Articular chondrocyte of knee joint (primary cell): Measurements from ENCODE around the gene SECISBP2. TPM values are rescaled to one million over a fixed set of nuclear protein-coding genes. Genes with fewer than 3 reads are reported as not detected.

Experiments used
- small RNA-seq: library from RNA; depleted of rRNA; stranded (forward); fragments of <200 nt; gene quantifications from one replicate; pipeline ENCODE3, GENCODE V24; 2012
- total RNA-seq: library from RNA; depleted of rRNA; stranded (reverse); fragments of >200 nt; gene quantifications from 2 replicates; pipeline ENCODE4 v1.2.3, GENCODE V29; 2012

The SECISBP2 gene
- total RNA-seq = 32.8 and 34.3 TPM in 2 replicates

GRCh38 chr9:89318123-89319014 is at the start of gene SECISBP2:
Gene SECISBP2 (plus strand): TSS chr9:89318500. CDS start chr9:89318577, 77 bp downstream.

GRCh38 chr9:89310475-89311345 is 7.6 kb upstream of the SECISBP2 start, which contains the start of gene CKS2:
Gene CKS2 (plus strand): TSS chr9:89311195. CDS start chr9:89311293, 98 bp downstream.

Small RNA genes within 50 kb of the gene (small RNA-seq; reads per million reads assigned to genes)
- not detected for gene MIR3153

Other genes with a start within 250 kb of the SECISBP2 start
- 0.26 and 1.4 TPM in 2 replicates for gene SHC3, start 139.7 kb upstream of the SECISBP2 start, total RNA-seq
- gene CKS2, start 7.3 kb upstream of the SECISBP2 start, total RNA-seq = 56.3 and 67.8 TPM in 2 replicates
- 1.2 and 1.3 TPM in 2 replicates for gene SEMA4D, start 179.6 kb downstream of the SECISBP2 start, total RNA-seq